ENCODE measurements around the gene TMPRSS11D. TPM values are rescaled to one million over a fixed set of nuclear protein-coding genes. Genes with fewer than 3 reads are reported as not detected.

TMPRSS11D gene
- not detected for total RNA-seq

- DNase-seq (ENCODE audit: low spot score) (no peak), ATAC-seq (no peak)
Observed at GRCh38 chr4:67883902-67884301, at the start of gene TMPRSS11D. TMPRSS11D (minus strand) TSS chr4:67884002; CDS start chr4:67883933, 69 bp downstream.

- no peak for DNase-seq (ENCODE audit: low spot score)
- no peak for ATAC-seq
Observed at GRCh38 chr4:67933038-67933437, 49.2 kb upstream of the TMPRSS11D start.

GRCh38 chr4:67931256-67931655, 47.5 kb upstream of the TMPRSS11D start:
- ATAC-seq = no peak
- no peak for DNase-seq (ENCODE audit: low spot score)

- ATAC-seq (no peak), DNase-seq (ENCODE audit: low spot score) (no peak)
Observed at GRCh38 chr4:67929426-67929825, 45.6 kb upstream of the TMPRSS11D start.

GRCh38 chr4:67928546-67928945, 44.7 kb upstream of the TMPRSS11D start:
- ATAC-seq (no peak), DNase-seq (ENCODE audit: low spot score) (no peak)

GRCh38 chr4:67927251-67927650, 43.4 kb upstream of the TMPRSS11D start:
- DNase-seq (ENCODE audit: low spot score) (no peak), ATAC-seq (no peak)

GRCh38 chr4:67926485-67926884, 42.7 kb upstream of the TMPRSS11D start:
- DNase-seq (ENCODE audit: low spot score) (no peak), ATAC-seq (no peak)

GRCh38 chr4:67922697-67923096, 38.9 kb upstream of the TMPRSS11D start:
- no peak for DNase-seq (ENCODE audit: low spot score)
- no peak for ATAC-seq

GRCh38 chr4:67918428-67918827, 34.6 kb upstream of the TMPRSS11D start:
- DNase-seq (ENCODE audit: low spot score) (no peak), ATAC-seq (no peak)

- ATAC-seq (no peak), DNase-seq (ENCODE audit: low spot score) (no peak)
Observed at GRCh38 chr4:67915400-67915966, 31.7 kb upstream of the TMPRSS11D start.

- DNase-seq (ENCODE audit: low spot score) (no peak), ATAC-seq (no peak)
Observed at GRCh38 chr4:67912080-67912479, 28.3 kb upstream of the TMPRSS11D start.

- no peak for DNase-seq (ENCODE audit: low spot score)
- ATAC-seq = no peak
Observed at GRCh38 chr4:67911638-67912037, 27.8 kb upstream of the TMPRSS11D start.

- ATAC-seq (no peak), DNase-seq (ENCODE audit: low spot score) (no peak)
Observed at GRCh38 chr4:67911141-67911540, 27.3 kb upstream of the TMPRSS11D start.

GRCh38 chr4:67910585-67910905, 26.7 kb upstream of the TMPRSS11D start:
- no peak for ATAC-seq
- DNase-seq (ENCODE audit: low spot score) = no peak

GRCh38 chr4:67909905-67910584, 26.2 kb upstream of the TMPRSS11D start:
- DNase-seq (ENCODE audit: low spot score) = no peak
- ATAC-seq = no peak

- no peak for DNase-seq (ENCODE audit: low spot score)
Observed at GRCh38 chr4:67907650-67908049, 23.8 kb upstream of the TMPRSS11D start.

GRCh38 chr4:67899096-67899495, 15.3 kb upstream of the TMPRSS11D start:
- ATAC-seq = no peak
- DNase-seq (ENCODE audit: low spot score) = no peak

More at GRCh38 chr4:67907650-67908049, 23.8 kb upstream of the TMPRSS11D start:
- ATAC-seq = no peak

- no peak for DNase-seq (ENCODE audit: low spot score)
- ATAC-seq = no peak
Observed at GRCh38 chr4:67897686-67898085, 13.9 kb upstream of the TMPRSS11D start.

- DNase-seq (ENCODE audit: low spot score) (no peak), ATAC-seq (no peak)
Observed at GRCh38 chr4:67896421-67897065, 12.7 kb upstream of the TMPRSS11D start.

GRCh38 chr4:67894659-67895058, 10.9 kb upstream of the TMPRSS11D start:
- DNase-seq (ENCODE audit: low spot score) = no peak

GRCh38 chr4:67892905-67893304, 9.1 kb upstream of the TMPRSS11D start:
- DNase-seq (ENCODE audit: low spot score) = no peak
- no peak for ATAC-seq

More at GRCh38 chr4:67894659-67895058, 10.9 kb upstream of the TMPRSS11D start:
- no peak for ATAC-seq

- ATAC-seq (no peak), DNase-seq (ENCODE audit: low spot score) (no peak)
Observed at GRCh38 chr4:67892253-67892652, 8.5 kb upstream of the TMPRSS11D start.

Measured in left lobe of liver (tissue), 2 donors.